ENCODE data around the gene CETP.

The CETP gene

GRCh38 chr16:56961851-56962281 lies at the start of gene CETP:
CETP (plus strand) TSS chr16:56961950; CDS start chr16:56961980, 30 bp downstream.
- no peak for DNase-seq (ENCODE audit: extremely low read depth in 1 of 2, low read depth in 1 of 2)

GRCh38 chr16:56912746-56913708 lies 48.7 kb upstream of the CETP start:
- no peak for DNase-seq (ENCODE audit: extremely low read depth in 1 of 2, low read depth in 1 of 2)

- no peak for DNase-seq (ENCODE audit: extremely low read depth in 1 of 2, low read depth in 1 of 2)
Measured at GRCh38 chr16:56914896-56915295, 46.9 kb upstream of the CETP start.

GRCh38 chr16:56915336-56916119 lies 46.2 kb upstream of the CETP start:
- DNase-seq (ENCODE audit: extremely low read depth in 1 of 2, low read depth in 1 of 2): no peak

GRCh38 chr16:56916571-56917403 lies 45.0 kb upstream of the CETP start:
- no peak for DNase-seq (ENCODE audit: extremely low read depth in 1 of 2, low read depth in 1 of 2)

- DNase-seq (ENCODE audit: extremely low read depth in 1 of 2, low read depth in 1 of 2): no peak
Measured at GRCh38 chr16:56918467-56919012, 43.2 kb upstream of the CETP start.

- no peak for DNase-seq (ENCODE audit: extremely low read depth in 1 of 2, low read depth in 1 of 2)
Measured at GRCh38 chr16:56919099-56919800, 42.5 kb upstream of the CETP start.

- no peak for DNase-seq (ENCODE audit: extremely low read depth in 1 of 2, low read depth in 1 of 2)
Measured at GRCh38 chr16:56921571-56921970, 40.2 kb upstream of the CETP start.

- DNase-seq (ENCODE audit: extremely low read depth in 1 of 2, low read depth in 1 of 2): no peak
Measured at GRCh38 chr16:56923481-56924091, 38.2 kb upstream of the CETP start.

GRCh38 chr16:56927471-56927870 lies 34.3 kb upstream of the CETP start:
- DNase-seq (ENCODE audit: extremely low read depth in 1 of 2, low read depth in 1 of 2): no peak

GRCh38 chr16:56929639-56930038 lies 32.1 kb upstream of the CETP start:
- DNase-seq (ENCODE audit: extremely low read depth in 1 of 2, low read depth in 1 of 2): no peak

GRCh38 chr16:56930486-56931270 lies 31.1 kb upstream of the CETP start:
- DNase-seq (ENCODE audit: extremely low read depth in 1 of 2, low read depth in 1 of 2): no peak

GRCh38 chr16:56931271-56931891 lies 30.4 kb upstream of the CETP start:
- no peak for DNase-seq (ENCODE audit: extremely low read depth in 1 of 2, low read depth in 1 of 2)

- DNase-seq (ENCODE audit: extremely low read depth in 1 of 2, low read depth in 1 of 2): peak; percentile 98
Measured at GRCh38 chr16:56931892-56932720, 29.6 kb upstream of the CETP start, which contains the start of gene HERPUD1. HERPUD1 (plus strand) TSS chr16:56932142; CDS start chr16:56932245, 103 bp downstream.

GRCh38 chr16:56932721-56933619 lies 28.8 kb upstream of the CETP start:
- no peak for DNase-seq (ENCODE audit: extremely low read depth in 1 of 2, low read depth in 1 of 2)

Data from stimulated activated CD8-positive, alpha-beta memory T cell treated with anti-CD3 and anti-CD28 coated beads, Interleukin-7, amount 100 ng/mL, for 48 hours (primary cell).